Memory B cell (primary cell): ENCODE data around the gene LPAR5.
"Not testable (repeated sequence)": the region's sequence is repeated elsewhere in the genome, so short reads cannot be mapped to it uniquely, and the experiment has no call there.

Experiments used
- ATAC-seq: fragments of 150-1000 bp; cut with Tn5 transposase; 2 replicates; pipeline ENCODE4 v1.10.0; 2021; ENCODE audit warnings: low read depth, mild to moderate bottlenecking, moderate library complexity
- DNase-seq, 2 donors: peaks; one replicate each; pipeline ENCODE4 v3.0.0; 2022; ENCODE audit warnings: low spot score in 2 of 2
- H3K27ac Mint-ChIP-seq: one replicate; pipeline ENCODE4 v1.8.0; 2022; ENCODE audit warnings: mild to moderate bottlenecking, moderate library complexity, mixed read lengths
- H3K27me3 Mint-ChIP-seq: one replicate; pipeline ENCODE4 v1.8.0; 2022; ENCODE audit warnings: mixed read lengths
- H3K36me3 Mint-ChIP-seq: one replicate; pipeline ENCODE4 v1.8.0; 2022; ENCODE audit warnings: mild to moderate bottlenecking, mixed read lengths
- H3K4me1 Mint-ChIP-seq: one replicate; pipeline ENCODE4 v1.8.0; 2022; ENCODE audit warnings: mixed read lengths
- H3K4me3 Mint-ChIP-seq: one replicate; pipeline ENCODE4 v1.8.0; 2022; ENCODE audit warnings: mild to moderate bottlenecking, moderate library complexity, mixed read lengths
- H3K9me3 Mint-ChIP-seq: one replicate; pipeline ENCODE4 v1.8.0; 2022; ENCODE audit warnings: mixed read lengths

Gene LPAR5

DNA sequence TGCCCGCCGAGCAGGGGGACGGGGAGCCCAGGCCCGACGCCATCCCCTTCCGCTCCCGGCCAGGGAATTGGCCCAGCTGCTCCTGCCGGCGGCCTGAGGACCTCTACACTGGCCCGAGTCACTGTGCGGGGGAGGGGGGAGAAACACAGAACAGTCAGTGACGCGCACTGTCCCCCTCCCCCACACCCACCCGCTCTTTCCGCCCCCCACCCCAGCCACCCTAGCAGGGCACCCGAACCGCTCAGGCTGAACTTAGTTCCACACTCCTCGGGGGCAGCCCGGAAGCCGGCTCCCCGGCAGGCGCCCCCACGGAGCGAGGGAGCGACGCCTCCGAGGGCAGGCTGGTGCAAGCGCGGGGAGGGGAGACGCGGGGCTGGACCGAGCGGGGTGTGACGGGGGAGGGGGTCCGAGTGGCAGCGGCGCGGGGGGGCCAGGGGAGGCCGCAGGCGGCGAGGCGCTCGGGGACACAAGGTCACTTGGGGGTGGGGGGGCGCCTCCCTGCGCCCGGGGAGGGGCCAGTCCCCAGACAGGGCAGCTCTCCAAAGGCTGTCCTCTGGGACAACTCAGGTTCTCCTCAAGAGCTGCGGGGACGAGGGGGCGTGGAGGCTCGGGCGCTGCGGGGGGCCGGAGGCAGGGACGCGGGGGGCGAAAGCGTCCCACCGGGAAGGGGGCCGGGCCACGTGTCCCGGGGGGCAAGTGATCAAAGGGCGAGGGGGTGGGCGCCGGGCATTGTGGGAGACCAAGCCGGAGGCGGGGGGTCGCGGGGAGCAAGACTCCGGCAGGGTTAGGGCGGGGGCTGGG, 29.2 kb downstream of the LPAR5 start:
- Mint-ChIP-seq H3K9me3 (no peaks in the 10 kb centered on the region), H3K27me3 (no peaks in the 10 kb centered on the region), H3K4me1 (peaks cover 39% of the 10 kb centered on the region), H3K36me3 (peaks cover 10% of the 10 kb centered on the region), H3K4me3 (no peak overlapping the region), H3K27ac (no peak overlapping the region)
- ATAC-seq, result peak; percentile 31
- peak; percentile 55 to 57 for DNase-seq

GRCh38 chr12:6605421-6606330, 30.1 kb downstream of the LPAR5 start:
- H3K4me1 Mint-ChIP-seq, result peaks cover 33% of the 10 kb centered on the region
- no peaks in the 10 kb centered on the region for H3K27me3 Mint-ChIP-seq
- ATAC-seq, result peak; percentile 2
- H3K9me3 Mint-ChIP-seq, result no peaks in the 10 kb centered on the region
- peaks cover 18% of the 10 kb centered on the region for H3K36me3 Mint-ChIP-seq
- H3K4me3 Mint-ChIP-seq, result no peak overlapping the region
- peak in 1 of 2 donors; percentile 54 for DNase-seq
- no peak overlapping the region for H3K27ac Mint-ChIP-seq

DNA sequence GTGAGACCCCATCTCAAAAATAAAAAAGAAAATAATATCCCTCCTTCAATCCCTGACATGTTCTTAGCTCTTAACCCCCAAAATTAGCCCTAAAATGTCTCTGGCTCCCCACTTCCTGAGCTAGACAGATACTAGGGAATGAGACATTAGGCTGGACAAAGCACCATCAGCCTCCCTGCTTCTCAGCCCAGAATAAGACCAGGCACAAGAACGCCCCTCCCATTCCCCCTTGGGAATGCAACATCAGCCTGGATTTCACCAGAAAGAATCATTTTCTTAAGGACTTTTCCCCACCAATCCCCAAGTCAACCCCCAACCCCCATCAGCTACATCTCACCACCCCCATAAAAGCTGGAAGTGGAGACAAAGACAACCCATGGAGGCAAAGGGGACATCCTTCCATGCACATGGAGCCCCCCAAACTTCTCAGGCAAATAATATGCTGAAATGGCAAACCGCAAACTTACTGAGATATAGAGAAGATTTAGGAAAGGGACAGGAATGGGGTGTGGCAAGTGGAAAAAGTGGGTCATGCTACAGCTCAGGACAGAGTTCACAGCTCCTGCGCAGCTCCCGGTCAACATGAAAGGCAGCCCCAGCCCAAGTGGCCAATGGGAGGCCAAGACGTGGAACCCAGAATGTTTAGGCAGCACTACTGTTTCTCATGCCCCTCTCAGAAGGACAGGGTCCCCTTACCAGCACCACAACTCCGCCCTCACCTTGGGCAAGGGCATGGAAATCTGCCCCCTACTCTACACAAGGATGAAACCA, 31.3 kb downstream of the LPAR5 start:
- ATAC-seq (no peak), DNase-seq (no peak)
- H3K9me3 Mint-ChIP-seq, result no peaks in the 10 kb centered on the region
- peaks cover 33% of the 10 kb centered on the region for H3K4me1 Mint-ChIP-seq
- H3K4me3 Mint-ChIP-seq, result no peak overlapping the region
- H3K36me3 Mint-ChIP-seq, result peaks cover 27% of the 10 kb centered on the region
- H3K27me3 Mint-ChIP-seq, result no peaks in the 10 kb centered on the region
- no peak overlapping the region for H3K27ac Mint-ChIP-seq

DNA sequence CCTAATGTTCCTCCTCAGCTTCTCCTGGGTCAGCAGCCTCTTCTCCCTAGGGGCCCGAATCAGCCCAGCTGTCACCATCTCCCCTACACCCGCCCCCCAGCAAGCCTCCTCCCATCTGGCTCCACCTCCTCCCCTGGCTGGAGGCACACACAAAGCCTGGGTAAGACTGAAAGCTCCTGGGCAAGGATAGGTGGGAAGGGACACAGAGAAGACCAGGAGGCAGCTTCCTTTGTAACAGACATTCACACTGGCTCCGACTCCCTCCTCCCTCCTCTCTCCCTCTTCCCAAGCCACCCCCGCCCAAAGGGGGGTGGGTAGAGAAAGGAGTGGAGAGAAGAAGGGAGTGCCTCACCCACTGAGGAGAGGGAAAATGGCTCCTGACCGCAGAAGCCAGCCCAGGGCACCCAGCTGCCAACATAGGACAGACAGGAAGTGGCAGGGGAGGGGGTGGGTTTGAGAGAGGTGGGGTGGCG, 32.6 kb downstream of the LPAR5 start:
- DNase-seq (no peak), ATAC-seq (no peak)
- H3K4me3 Mint-ChIP-seq, result peak overlapping the region; percentile 58
- no peaks in the 10 kb centered on the region for H3K27me3 Mint-ChIP-seq
- H3K4me1 Mint-ChIP-seq, result peaks cover 33% of the 10 kb centered on the region
- peaks cover 32% of the 10 kb centered on the region for H3K36me3 Mint-ChIP-seq
- no peaks in the 10 kb centered on the region for H3K9me3 Mint-ChIP-seq
- H3K27ac Mint-ChIP-seq, result peak overlapping the region; percentile 46

DNA sequence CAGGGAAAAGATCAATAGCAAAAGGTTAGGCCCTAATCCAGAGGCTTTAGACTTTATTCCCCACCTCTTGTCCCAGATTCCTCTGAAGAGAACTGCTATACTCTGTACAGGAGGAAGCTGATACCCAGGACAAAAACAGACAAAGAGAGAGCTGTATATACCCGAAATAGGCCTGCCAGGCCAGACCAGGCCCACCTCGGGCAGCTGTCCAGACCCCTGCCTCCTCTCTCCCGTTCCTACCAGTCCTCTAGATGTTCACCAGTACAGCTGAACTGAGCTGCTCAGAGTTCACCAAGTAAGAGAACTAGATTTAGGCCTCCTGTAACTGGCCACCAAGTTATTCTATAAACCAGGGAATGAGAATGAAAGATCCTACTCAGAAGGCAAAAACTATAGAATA, 33.2 kb downstream of the LPAR5 start:
- H3K4me1 Mint-ChIP-seq, result peaks cover 33% of the 10 kb centered on the region
- H3K9me3 Mint-ChIP-seq, result no peaks in the 10 kb centered on the region
- no peak overlapping the region for H3K4me3 Mint-ChIP-seq
- H3K36me3 Mint-ChIP-seq, result peaks cover 38% of the 10 kb centered on the region
- H3K27me3 Mint-ChIP-seq, result no peaks in the 10 kb centered on the region
- DNase-seq, result no peak
- H3K27ac Mint-ChIP-seq, result peak overlapping the region; percentile 46
- ATAC-seq, result no peak

DNA sequence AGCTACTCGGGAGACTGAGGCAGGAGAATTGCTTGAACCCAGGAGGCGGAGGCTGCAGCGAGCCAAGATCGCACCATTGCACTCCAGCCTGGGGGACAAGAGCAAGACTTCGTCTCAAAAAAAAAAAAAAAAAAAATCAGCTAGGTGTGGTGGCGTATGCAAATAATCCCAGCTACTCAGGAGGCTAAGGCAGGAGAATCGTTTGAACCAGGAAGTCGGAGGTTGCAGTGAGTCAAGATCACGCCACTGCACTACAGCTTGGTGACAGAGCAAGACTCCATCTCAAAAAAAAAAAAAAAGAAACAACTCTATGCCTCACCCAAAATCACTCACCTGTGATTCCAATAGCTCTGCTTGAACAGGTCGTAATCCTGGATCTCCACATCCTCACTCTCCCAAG, 40.1 kb downstream of the LPAR5 start:
- ATAC-seq, result peak; percentile 58
- peaks cover 56% of the 10 kb centered on the region for H3K36me3 Mint-ChIP-seq
- H3K4me3 Mint-ChIP-seq, H3K4me1 Mint-ChIP-seq, H3K9me3 Mint-ChIP-seq, H3K27me3 Mint-ChIP-seq, DNase-seq: not testable (repeated sequence)
- peak overlapping the region; percentile 53 for H3K27ac Mint-ChIP-seq

DNA sequence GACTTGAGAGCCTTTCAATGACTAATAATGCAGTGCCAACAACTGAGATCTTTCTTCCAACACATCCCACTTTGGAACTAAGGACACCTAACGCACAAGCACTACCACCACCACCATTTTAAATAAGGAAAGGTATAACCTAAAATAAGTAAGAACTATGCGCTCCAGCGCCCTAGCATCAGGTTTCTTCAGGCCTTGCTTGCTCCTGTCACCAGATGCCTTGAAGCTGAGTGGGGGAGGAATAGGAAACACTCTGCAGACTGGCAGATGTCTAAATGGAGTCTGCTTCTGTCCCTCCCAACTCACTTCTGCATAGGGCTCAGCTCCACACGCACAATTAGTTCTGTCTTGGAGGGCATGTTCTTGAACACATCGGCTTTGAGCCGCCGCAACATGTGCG, 43.7 kb downstream of the LPAR5 start:
- no peak for DNase-seq
- no peaks in the 10 kb centered on the region for H3K27me3 Mint-ChIP-seq
- H3K9me3 Mint-ChIP-seq, result no peaks in the 10 kb centered on the region
- no peak overlapping the region for H3K4me3 Mint-ChIP-seq
- peaks cover 5% of the 10 kb centered on the region for H3K4me1 Mint-ChIP-seq
- no peak for ATAC-seq
- H3K27ac Mint-ChIP-seq, result peak overlapping the region; percentile 18
- peaks cover 45% of the 10 kb centered on the region for H3K36me3 Mint-ChIP-seq

GRCh38 chr12:6586569-6586968, 49.2 kb downstream of the LPAR5 start:
- H3K27me3 Mint-ChIP-seq, H3K4me3 Mint-ChIP-seq, DNase-seq, H3K9me3 Mint-ChIP-seq, H3K4me1 Mint-ChIP-seq, ATAC-seq, H3K27ac Mint-ChIP-seq: not testable (repeated sequence)
- peaks cover 36% of the 10 kb centered on the region for H3K36me3 Mint-ChIP-seq

DNA sequence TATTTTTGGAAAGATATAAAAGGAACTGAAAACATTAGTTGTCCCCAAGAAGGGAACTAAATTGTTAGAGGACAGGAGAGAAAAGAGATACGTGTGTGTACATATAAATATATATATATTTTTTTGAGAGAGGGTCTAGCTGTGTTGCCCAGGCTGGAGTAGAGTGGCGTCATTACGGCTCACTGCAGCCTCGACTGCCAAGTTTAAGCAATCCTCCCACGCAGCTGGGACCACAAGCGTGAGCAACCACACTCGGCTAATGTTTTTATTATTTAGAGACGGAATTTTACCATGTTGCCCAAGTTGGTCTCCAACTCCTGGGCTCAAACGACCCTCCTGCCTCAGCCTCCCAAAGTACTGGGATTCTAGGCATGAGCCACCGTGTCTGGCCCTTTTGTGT, 51.5 kb downstream of the LPAR5 start:
- peaks cover 42% of the 10 kb centered on the region for H3K36me3 Mint-ChIP-seq
- no peaks in the 10 kb centered on the region for H3K27me3 Mint-ChIP-seq

DNA sequence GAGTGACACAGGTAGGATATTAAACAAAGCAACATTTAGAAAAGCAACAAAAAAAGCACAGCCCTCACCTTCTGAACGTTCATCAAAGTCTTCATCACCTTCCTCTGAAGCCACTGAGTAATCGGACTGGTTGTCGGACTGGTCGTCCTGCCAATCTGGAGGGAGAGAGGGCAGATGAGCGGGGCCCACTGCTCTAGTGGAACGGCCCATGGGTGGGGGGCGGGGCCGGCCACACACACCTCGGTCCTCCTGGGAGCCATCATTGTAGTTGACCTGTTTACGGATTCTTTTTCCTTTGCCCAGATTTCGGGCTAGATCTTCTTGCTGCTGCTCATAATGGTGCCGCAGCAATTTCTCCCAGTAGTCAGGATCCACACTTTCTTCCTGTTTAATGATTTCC, 52.8 kb downstream of the LPAR5 start:
- H3K27ac Mint-ChIP-seq, result no peak overlapping the region
- DNase-seq (no peak), ATAC-seq (no peak)
- H3K4me3 Mint-ChIP-seq, result no peak overlapping the region
- no peaks in the 10 kb centered on the region for H3K9me3 Mint-ChIP-seq
- no peaks in the 10 kb centered on the region for H3K4me1 Mint-ChIP-seq
- H3K36me3 Mint-ChIP-seq, result peaks cover 51% of the 10 kb centered on the region
- no peaks in the 10 kb centered on the region for H3K27me3 Mint-ChIP-seq

More for the DNA sequence above, 51.5 kb downstream of the LPAR5 start:
- no peaks in the 10 kb centered on the region for H3K9me3 Mint-ChIP-seq
- no peak overlapping the region for H3K27ac Mint-ChIP-seq
- no peak for DNase-seq
- ATAC-seq, result no peak
- no peak overlapping the region for H3K4me3 Mint-ChIP-seq
- no peaks in the 10 kb centered on the region for H3K4me1 Mint-ChIP-seq

DNA sequence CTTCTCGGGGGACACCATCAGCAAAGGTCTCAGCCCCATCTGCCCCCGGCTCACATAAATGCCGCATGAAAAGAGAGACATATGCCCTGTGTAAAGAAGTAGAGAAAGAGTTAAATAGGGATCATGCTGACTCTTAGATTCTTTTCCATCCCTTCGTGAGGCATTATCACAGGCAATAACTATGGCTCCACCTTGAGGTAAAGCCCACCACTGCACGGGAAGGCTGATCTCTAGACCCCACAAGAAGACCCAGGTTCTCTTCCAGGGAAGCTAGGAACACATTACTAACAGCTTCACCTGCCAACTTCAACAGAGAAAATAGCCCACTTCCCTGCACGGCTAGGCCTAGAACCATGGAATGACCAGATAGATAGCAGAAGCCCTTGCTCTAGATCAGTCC, 53.6 kb downstream of the LPAR5 start:
- no peak overlapping the region for H3K4me3 Mint-ChIP-seq
- peaks cover 51% of the 10 kb centered on the region for H3K36me3 Mint-ChIP-seq
- no peaks in the 10 kb centered on the region for H3K9me3 Mint-ChIP-seq
- no peaks in the 10 kb centered on the region for H3K27me3 Mint-ChIP-seq
- H3K4me1 Mint-ChIP-seq, result no peaks in the 10 kb centered on the region
- DNase-seq, result no peak
- ATAC-seq, result peak; percentile 22
- H3K27ac Mint-ChIP-seq, result no peak overlapping the region

DNA sequence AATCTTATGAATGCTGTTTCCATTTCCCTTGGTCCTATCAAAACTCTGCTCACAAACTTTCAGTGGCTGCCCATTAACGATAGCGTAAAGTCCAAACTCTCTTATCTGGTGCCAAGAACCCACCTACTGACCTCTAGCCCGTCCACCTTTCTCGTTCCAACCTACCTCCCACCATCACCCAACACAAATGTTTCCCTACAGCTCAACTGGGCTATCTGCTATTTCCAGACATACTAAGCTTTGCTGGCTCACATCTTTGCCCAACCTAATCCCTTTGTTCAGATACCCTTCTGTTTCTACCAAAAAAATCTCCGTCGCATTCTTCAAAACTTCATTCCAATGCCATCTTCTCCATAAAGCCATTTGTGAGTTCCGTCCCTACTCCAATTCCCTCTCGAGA, 60.1 kb downstream of the LPAR5 start:
- no peaks in the 10 kb centered on the region for H3K27me3 Mint-ChIP-seq
- peaks cover 3% of the 10 kb centered on the region for H3K4me1 Mint-ChIP-seq
- ATAC-seq (no peak), DNase-seq (no peak)
- H3K4me3 Mint-ChIP-seq, result no peak overlapping the region
- H3K9me3 Mint-ChIP-seq, result no peaks in the 10 kb centered on the region
- H3K36me3 Mint-ChIP-seq, result peaks cover 43% of the 10 kb centered on the region
- H3K27ac Mint-ChIP-seq, result no peak overlapping the region

DNA sequence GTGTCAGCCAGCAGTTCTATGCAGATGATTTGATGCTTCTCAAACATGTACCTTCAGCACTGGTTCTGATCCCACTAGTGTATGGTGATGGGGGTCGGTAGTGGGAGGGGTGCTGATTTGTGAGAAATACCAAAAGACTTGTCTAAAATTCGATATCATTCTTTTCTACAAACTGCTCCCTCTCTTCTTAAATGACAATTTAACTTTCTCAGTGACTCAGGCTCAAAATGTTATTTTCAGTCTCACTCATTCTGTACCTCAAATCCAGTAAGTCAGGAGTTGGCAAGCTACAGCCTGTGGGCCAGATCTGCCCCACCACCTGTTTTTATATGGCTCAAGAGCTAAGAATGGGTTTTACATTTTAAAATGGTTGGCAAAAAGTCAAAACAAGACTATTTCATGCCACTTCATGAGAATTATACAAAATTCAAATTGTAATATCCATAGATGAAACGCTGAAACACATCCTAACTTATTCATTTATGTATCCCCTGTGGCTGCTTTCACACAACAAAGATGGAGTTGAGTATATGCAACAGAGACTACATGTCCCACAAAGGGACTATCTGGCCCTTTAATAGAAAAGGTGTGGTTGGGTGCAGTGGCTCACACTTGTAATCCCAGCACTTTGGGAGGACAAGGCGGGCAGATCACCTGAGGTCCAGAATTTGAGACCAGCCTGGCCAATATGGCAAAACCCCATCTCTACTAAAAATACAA, 61.0 kb downstream of the LPAR5 start:
- H3K27ac Mint-ChIP-seq, result peak overlapping the region; percentile 35
- peaks cover 46% of the 10 kb centered on the region for H3K36me3 Mint-ChIP-seq
- DNase-seq, result no peak

More for the DNA sequence above, 61.0 kb downstream of the LPAR5 start:
- Mint-ChIP-seq H3K9me3 (no peaks in the 10 kb centered on the region), H3K4me1 (peaks cover 7% of the 10 kb centered on the region), H3K27me3 (no peaks in the 10 kb centered on the region), H3K4me3 (no peak overlapping the region)
- no peak for ATAC-seq
